H9 (cell line): ENCODE measurements around the gene KIF5C. TPM values are rescaled to one million over a fixed set of nuclear protein-coding genes. Genes with fewer than 3 reads are reported as not detected.

Experiments used
- DNase-seq: peaks from one replicate; pipeline ENCODE4 v3.0.0-alpha.2; 2017
- H2AFZ ChIP-seq: one replicate; pipeline ENCODE4 v1.6.1; 2013; ENCODE audit warnings: mild to moderate bottlenecking, low read length, control low read depth, moderate library complexity
- H2AK5ac ChIP-seq: 2 replicates; pipeline ENCODE4 v1.6.1; 2013; ENCODE audit warnings: low read length, control low read depth, mixed read lengths; ENCODE audit not compliant: insufficient read length
- H2BK120ac ChIP-seq: one replicate; pipeline ENCODE4 v1.6.1; 2013; ENCODE audit warnings: low read depth, mild to moderate bottlenecking, low read length, control low read depth, inconsistent platforms; ENCODE audit not compliant: poor library complexity, severe bottlenecking
- H2BK12ac ChIP-seq: 2 replicates; pipeline ENCODE4 v1.6.1; 2013; ENCODE audit warnings: low read length, control low read depth, mixed read lengths, low read depth; ENCODE audit not compliant: insufficient read length
- H2BK15ac ChIP-seq: 2 replicates; pipeline ENCODE4 v1.6.1; 2013; ENCODE audit warnings: low read depth, low read length, control low read depth
- H2BK20ac ChIP-seq: one replicate; pipeline ENCODE4 v1.6.1; 2013; ENCODE audit warnings: low read depth, mild to moderate bottlenecking, low read length, control low read depth, inconsistent platforms; ENCODE audit not compliant: poor library complexity, severe bottlenecking
- H2BK5ac ChIP-seq: 2 replicates; pipeline ENCODE4 v1.6.1; 2013; ENCODE audit warnings: low read length, control low read depth, mixed read lengths; ENCODE audit not compliant: insufficient read length
- H3K14ac ChIP-seq: 2 replicates; pipeline ENCODE4 v1.6.1; 2013; ENCODE audit warnings: low read length, control low read depth; ENCODE audit not compliant: insufficient read depth
- H3K18ac ChIP-seq: 2 replicates; pipeline ENCODE4 v1.6.1; 2013; ENCODE audit warnings: low read depth, mild to moderate bottlenecking, mixed read lengths, low read length, control low read depth; ENCODE audit not compliant: insufficient read length
- H3K23ac ChIP-seq: 2 replicates; pipeline ENCODE4 v1.6.1; 2013; ENCODE audit warnings: low read length, control low read depth, mixed read lengths, low read depth; ENCODE audit not compliant: insufficient read length
- H3K23me2 ChIP-seq: 2 replicates; pipeline ENCODE4 v1.6.1; 2013; ENCODE audit warnings: low read depth, mild to moderate bottlenecking, mixed read lengths, low read length, control low read depth; ENCODE audit not compliant: insufficient read length, poor library complexity, severe bottlenecking
- H3K27ac ChIP-seq: 2 replicates; pipeline ENCODE4 v1.5.1; 2013; ENCODE audit warnings: low read length, control low read depth, mixed read lengths, low read depth; ENCODE audit not compliant: insufficient read length
- H3K27me3 ChIP-seq: 2 replicates; pipeline ENCODE4 v1.6.1; 2013; ENCODE audit warnings: low read length, control low read depth, inconsistent platforms; ENCODE audit not compliant: insufficient read depth
- H3K4ac ChIP-seq: 2 replicates; pipeline ENCODE4 v1.6.1; 2013; ENCODE audit warnings: low read depth, mild to moderate bottlenecking, control low read depth, inconsistent platforms, low read length, moderate library complexity
- H3K4me1 ChIP-seq: 2 replicates; pipeline ENCODE4 v1.6.1; 2013; ENCODE audit warnings: low read length, control low read depth, inconsistent platforms; ENCODE audit not compliant: insufficient read depth
- H3K4me2 ChIP-seq: 2 replicates; pipeline ENCODE4 v1.6.1; 2013; ENCODE audit warnings: low read length, control low read depth, mixed read lengths; ENCODE audit not compliant: insufficient read length, insufficient read depth
- H3K56ac ChIP-seq: 2 replicates; pipeline ENCODE4 v1.6.1; 2013; ENCODE audit warnings: low read depth, mild to moderate bottlenecking, mixed read lengths, low read length, control low read depth; ENCODE audit not compliant: insufficient read length
- H3K79me1 ChIP-seq: 2 replicates; pipeline ENCODE4 v1.6.1; 2013; ENCODE audit warnings: low read depth, mild to moderate bottlenecking, moderate library complexity, low read length, control low read depth, inconsistent platforms; ENCODE audit not compliant: insufficient read depth, poor library complexity, severe bottlenecking
- H3K79me2 ChIP-seq: 2 replicates; pipeline ENCODE4 v1.6.1; 2013; ENCODE audit warnings: low read length, control low read depth, inconsistent platforms; ENCODE audit not compliant: insufficient read depth
- H3K9ac ChIP-seq: 2 replicates; pipeline ENCODE4 v1.6.1; 2013; ENCODE audit warnings: low read length, control low read depth, mixed read lengths; ENCODE audit not compliant: insufficient read length; ENCODE audit errors: extremely low read depth
- H3K9me3 ChIP-seq: one replicate; pipeline ENCODE4 v1.6.1; 2013; ENCODE audit warnings: low read depth, low read length, inconsistent platforms; ENCODE audit not compliant: control insufficient read depth
- H3T11ph ChIP-seq: one replicate; pipeline ENCODE4 v1.6.1; 2013; ENCODE audit warnings: mild to moderate bottlenecking, low read length, control low read depth, inconsistent platforms
- H4K20me1 ChIP-seq: one replicate; pipeline ENCODE4 v1.6.1; 2013; ENCODE audit not compliant: control insufficient read depth, insufficient read length, insufficient read depth
- H4K5ac ChIP-seq: 2 replicates; pipeline ENCODE4 v1.6.1; 2013; ENCODE audit warnings: low read depth, mild to moderate bottlenecking, mixed read lengths, low read length, control low read depth; ENCODE audit not compliant: insufficient read length
- H4K8ac ChIP-seq: replicated peaks from 2 replicates; pipeline ENCODE4 v1.6.1; 2013; ENCODE audit warnings: low read length, control low read depth, mixed read lengths, low read depth; ENCODE audit not compliant: insufficient read length
- H4K91ac ChIP-seq: 2 replicates; pipeline ENCODE4 v1.6.1; 2013; ENCODE audit warnings: low read depth, mild to moderate bottlenecking, moderate library complexity, mixed read lengths, low read length, control low read depth; ENCODE audit not compliant: insufficient read length
- H3K27ac Mint-ChIP-seq, 3 experiments: 2 replicates in 2 of 3; 3 replicates in 1 of 3; pipeline ENCODE4 v1.8.0; 2020 to 2021; ENCODE audit warnings: mixed read lengths in 3 of 3, mild to moderate bottlenecking in 1 of 3, moderate library complexity in 1 of 3
- H3K27me3 Mint-ChIP-seq: 2 replicates; pipeline ENCODE4 v1.8.0; 2021; ENCODE audit warnings: low read depth, mild to moderate bottlenecking, moderate library complexity, mixed read lengths
- H3K36me3 Mint-ChIP-seq, 3 experiments: 2 replicates in 2 of 3; 3 replicates in 1 of 3; pipeline ENCODE4 v1.8.0; 2020 to 2021; ENCODE audit warnings: low read depth in 3 of 3, mixed read lengths in 3 of 3; ENCODE audit not compliant: insufficient read depth in 1 of 3
- H3K4me1 Mint-ChIP-seq, 2 experiments: 2 replicates each; pipeline ENCODE4 v1.8.0; 2020; ENCODE audit warnings: mixed read lengths in 2 of 2
- H3K4me3 Mint-ChIP-seq, 2 experiments: 2 replicates in 1 of 2; 3 replicates in 1 of 2; pipeline ENCODE4 v1.8.0; 2020 to 2021; ENCODE audit warnings: mild to moderate bottlenecking in 2 of 2, mixed read lengths in 2 of 2, moderate library complexity in 1 of 2
- H3K9me3 Mint-ChIP-seq, 2 experiments: 2 replicates in 1 of 2; 3 replicates in 1 of 2; pipeline ENCODE4 v1.8.0; 2020; ENCODE audit warnings: mild to moderate bottlenecking in 2 of 2, mixed read lengths in 2 of 2, moderate library complexity in 1 of 2
- whole genome bisulfite sequencing: extraction: QIAGEN DNeasy Blood & Tissue Kit; methylation state at CpG from one replicate; pipeline ENCODE4 v1.1.7; 2013; ENCODE audit warnings: missing lambda C conversion rate, low lambda C conversion rate, mixed read lengths; ENCODE audit not compliant: insufficient read length; ENCODE audit errors: extremely low coverage; 5-methylcytosine and 5-hydroxymethylcytosine counted together
- total RNA-seq: library from RNA; stranded (reverse); gene quantifications from 2 replicates; pipeline ENCODE4 v1.2.1, GENCODE V29; 2021
- TF ChIP-seq, protein P1 (sequence below): fragments of 200-600 bp; sonication (generic); conservative IDR thresholded peaks from 3 replicates; pipeline ENCODE4 v1.8.0; 2021; ENCODE audit warnings: antibody characterized with exemption, mild to moderate bottlenecking

Gene KIF5C
- total RNA-seq, 1 experiment from 2014 or later: 52.9 TPM

DNA sequence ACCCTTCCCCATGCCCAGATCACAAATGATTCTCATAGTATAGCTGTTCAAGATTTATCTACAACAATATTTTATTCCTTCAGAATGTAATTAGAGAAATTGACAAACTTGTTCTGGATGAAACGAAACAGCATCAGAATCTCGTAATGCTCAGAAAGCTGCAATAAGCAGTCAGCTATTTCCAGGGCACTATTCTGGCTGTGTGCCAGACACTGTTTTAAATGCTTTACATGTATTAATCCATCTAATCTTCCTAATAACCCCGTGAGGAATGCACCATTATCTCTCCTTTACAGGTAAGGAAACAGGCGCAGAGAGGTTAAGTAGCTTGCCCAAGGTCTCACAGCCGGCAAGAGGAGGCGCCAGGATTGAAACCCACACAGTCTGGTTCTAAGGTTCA lies 153.3 kb downstream of the KIF5C start:
- no peaks in the 10 kb centered on the region for H3K9me3 Mint-ChIP-seq
- no peak overlapping the region for H3K4me2 ChIP-seq
- no peak overlapping the region for H4K8ac ChIP-seq
- no peaks in the 10 kb centered on the region for H3K27me3 ChIP-seq
- H3K23ac ChIP-seq: no peak overlapping the region
- H2AFZ ChIP-seq: no peak overlapping the region
- H2AK5ac ChIP-seq: no peak overlapping the region
- H3K56ac ChIP-seq: no peak overlapping the region
- H3K79me1 ChIP-seq: no peaks in the 10 kb centered on the region
- H3K27ac ChIP-seq: no peak overlapping the region
- no peak overlapping the region for H3T11ph ChIP-seq
- H2BK20ac ChIP-seq: no peak overlapping the region
- H2BK15ac ChIP-seq: no peak overlapping the region
- H2BK12ac ChIP-seq: no peak overlapping the region
- H3K4ac ChIP-seq: no peak overlapping the region
- no peak overlapping the region for H4K91ac ChIP-seq
- peaks cover 39 to 41% of the 10 kb centered on the region in 2 experiments for H3K4me1 Mint-ChIP-seq
- no peak overlapping the region for H3K4me3 Mint-ChIP-seq
- H3K27me3 Mint-ChIP-seq: peaks cover 6% of the 10 kb centered on the region
- DNase-seq: no peak
- TF ChIP-seq, protein P1, sequence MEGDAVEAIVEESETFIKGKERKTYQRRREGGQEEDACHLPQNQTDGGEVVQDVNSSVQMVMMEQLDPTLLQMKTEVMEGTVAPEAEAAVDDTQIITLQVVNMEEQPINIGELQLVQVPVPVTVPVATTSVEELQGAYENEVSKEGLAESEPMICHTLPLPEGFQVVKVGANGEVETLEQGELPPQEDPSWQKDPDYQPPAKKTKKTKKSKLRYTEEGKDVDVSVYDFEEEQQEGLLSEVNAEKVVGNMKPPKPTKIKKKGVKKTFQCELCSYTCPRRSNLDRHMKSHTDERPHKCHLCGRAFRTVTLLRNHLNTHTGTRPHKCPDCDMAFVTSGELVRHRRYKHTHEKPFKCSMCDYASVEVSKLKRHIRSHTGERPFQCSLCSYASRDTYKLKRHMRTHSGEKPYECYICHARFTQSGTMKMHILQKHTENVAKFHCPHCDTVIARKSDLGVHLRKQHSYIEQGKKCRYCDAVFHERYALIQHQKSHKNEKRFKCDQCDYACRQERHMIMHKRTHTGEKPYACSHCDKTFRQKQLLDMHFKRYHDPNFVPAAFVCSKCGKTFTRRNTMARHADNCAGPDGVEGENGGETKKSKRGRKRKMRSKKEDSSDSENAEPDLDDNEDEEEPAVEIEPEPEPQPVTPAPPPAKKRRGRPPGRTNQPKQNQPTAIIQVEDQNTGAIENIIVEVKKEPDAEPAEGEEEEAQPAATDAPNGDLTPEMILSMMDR: no peak
- no peak overlapping the region for H3K9ac ChIP-seq
- no peaks in the 10 kb centered on the region for H3K79me2 ChIP-seq
- no peak overlapping the region for H3K14ac ChIP-seq
- H4K5ac ChIP-seq: no peak overlapping the region
- no peaks in the 10 kb centered on the region for H4K20me1 ChIP-seq
- H3K36me3 Mint-ChIP-seq: peaks cover 0 to 5% (median 0%) of the 10 kb centered on the region in 3 experiments; a peak in 3 of 7 replicates
- peaks cover 9% of the 10 kb centered on the region for H3K4me1 ChIP-seq
- WGBS: no CpG with 5 or more reads among the region's 6 CpGs
- H2BK5ac ChIP-seq: no peak overlapping the region
- no peak overlapping the region for H3K27ac Mint-ChIP-seq
- no peaks in the 10 kb centered on the region for H3K23me2 ChIP-seq
- H3K9me3 ChIP-seq: no peaks in the 10 kb centered on the region
- no peak overlapping the region for H3K18ac ChIP-seq
- H2BK120ac ChIP-seq: no peak overlapping the region
